Measurements from ENCODE around the gene ITPKB. TPM values are rescaled to one million over a fixed set of nuclear protein-coding genes. Genes with fewer than 3 reads are reported as not detected.

The ITPKB gene
- total and polyA plus RNA-seq, 2 experiments from 2014 or later, result 0.31 to 5.2 TPM

DNA sequence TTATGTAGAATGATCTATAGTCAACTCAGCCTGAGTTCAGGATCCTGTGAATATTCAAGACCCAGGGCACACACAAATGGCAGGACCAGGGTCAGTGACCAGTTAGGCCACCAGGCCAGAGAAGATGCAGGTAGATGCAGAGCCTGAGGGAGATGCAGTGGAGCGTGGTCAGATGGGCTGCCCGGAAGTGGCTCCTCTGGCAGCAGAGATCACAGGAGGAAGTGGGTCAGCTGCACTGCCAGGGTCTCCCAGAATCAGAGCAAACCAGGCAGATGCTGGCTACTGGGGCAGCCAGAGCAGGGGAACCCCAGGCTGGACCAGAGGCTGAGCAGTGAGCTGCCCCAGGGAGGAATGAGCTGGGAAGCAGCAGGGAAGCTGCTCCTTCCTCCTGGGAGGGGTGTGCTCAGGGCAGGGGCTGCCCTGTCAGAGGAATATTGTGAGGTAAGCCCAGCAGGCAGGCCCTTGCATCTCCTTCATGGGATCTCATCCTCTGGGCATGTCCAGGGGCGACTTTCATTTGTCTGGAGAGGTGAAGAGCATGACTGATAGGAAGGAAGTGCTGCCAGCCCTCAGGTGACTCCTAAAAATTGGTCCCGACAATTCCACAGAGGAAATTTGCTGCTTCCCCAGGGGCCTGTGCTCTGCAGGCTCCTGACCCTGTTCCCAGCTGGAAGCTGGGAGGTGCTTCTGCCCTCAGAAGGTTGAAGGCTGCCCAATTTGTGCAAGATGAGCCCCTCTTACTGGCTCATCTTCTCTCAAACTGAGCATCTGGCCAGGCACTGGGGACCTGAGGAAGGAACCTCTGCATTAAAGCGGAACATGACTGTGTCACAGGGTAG lies 141.2 kb downstream of the ITPKB start (continued):
- no peak for TF ChIP-seq JUNB (IDR thresholded peaks at IDR 0.05; ENCODE audit: unreplicated experiment)
- no peak for TF ChIP-seq POLR2AphosphoS5 (IDR thresholded peaks at IDR 0.05; ENCODE audit: low read depth)
- TF ChIP-seq, protein P1, sequence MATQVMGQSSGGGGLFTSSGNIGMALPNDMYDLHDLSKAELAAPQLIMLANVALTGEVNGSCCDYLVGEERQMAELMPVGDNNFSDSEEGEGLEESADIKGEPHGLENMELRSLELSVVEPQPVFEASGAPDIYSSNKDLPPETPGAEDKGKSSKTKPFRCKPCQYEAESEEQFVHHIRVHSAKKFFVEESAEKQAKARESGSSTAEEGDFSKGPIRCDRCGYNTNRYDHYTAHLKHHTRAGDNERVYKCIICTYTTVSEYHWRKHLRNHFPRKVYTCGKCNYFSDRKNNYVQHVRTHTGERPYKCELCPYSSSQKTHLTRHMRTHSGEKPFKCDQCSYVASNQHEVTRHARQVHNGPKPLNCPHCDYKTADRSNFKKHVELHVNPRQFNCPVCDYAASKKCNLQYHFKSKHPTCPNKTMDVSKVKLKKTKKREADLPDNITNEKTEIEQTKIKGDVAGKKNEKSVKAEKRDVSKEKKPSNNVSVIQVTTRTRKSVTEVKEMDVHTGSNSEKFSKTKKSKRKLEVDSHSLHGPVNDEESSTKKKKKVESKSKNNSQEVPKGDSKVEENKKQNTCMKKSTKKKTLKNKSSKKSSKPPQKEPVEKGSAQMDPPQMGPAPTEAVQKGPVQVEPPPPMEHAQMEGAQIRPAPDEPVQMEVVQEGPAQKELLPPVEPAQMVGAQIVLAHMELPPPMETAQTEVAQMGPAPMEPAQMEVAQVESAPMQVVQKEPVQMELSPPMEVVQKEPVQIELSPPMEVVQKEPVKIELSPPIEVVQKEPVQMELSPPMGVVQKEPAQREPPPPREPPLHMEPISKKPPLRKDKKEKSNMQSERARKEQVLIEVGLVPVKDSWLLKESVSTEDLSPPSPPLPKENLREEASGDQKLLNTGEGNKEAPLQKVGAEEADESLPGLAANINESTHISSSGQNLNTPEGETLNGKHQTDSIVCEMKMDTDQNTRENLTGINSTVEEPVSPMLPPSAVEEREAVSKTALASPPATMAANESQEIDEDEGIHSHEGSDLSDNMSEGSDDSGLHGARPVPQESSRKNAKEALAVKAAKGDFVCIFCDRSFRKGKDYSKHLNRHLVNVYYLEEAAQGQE (IDR thresholded peaks at IDR 0.05; ENCODE audit: unreplicated experiment), result no peak
- TF ChIP-seq ZNF114 (CRISPR knock-in tag; IDR thresholded peaks at IDR 0.05), result no peak
- no peak for TF ChIP-seq NANOG (IDR thresholded peaks at IDR 0.05; ENCODE audit: borderline replicate concordance)

DNA sequence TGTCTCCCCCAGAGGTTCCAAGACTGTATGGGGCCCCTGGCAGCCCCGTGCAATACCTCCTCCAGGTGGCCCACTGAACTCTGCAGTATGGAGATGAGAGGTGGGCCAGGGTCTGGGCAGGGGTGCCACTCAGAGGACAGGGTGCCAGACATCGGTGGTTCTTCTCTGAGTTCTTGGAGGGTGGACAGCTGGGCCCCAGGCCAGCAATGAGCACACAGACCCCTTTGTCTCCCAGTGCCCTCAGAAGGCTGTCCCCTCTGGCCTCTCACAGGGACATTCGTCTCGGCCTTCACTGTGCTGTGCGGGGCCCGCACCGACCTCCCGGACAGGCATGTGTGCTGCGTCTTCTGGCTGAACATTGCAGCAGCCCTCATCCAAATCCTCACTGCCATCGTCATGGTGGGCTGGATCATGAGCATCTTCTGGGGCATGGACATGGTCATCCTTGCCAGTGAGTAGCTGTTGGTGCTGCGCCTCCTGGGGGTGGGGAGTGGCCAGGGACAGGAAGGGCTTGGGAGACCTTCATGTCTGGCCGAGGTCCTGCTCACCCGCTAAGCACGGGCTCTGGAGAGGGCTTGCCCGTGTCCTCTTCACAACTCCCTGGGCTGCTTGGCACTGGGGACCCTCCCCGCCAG lies 142.4 kb downstream of the ITPKB start:
- H3K27me3 ChIP-seq (ENCODE audit: insufficient read depth), result no peaks in the 10 kb centered on the region
- no peak overlapping the region for H3K4me3 Mint-ChIP-seq
- TF ChIP-seq ZNF331 (CRISPR knock-in tag; IDR thresholded peaks at IDR 0.05; ENCODE audit: low read depth), result no peak
- TF ChIP-seq EZH2 (IDR thresholded peaks at IDR 0.05; ENCODE audit: low read depth, unreplicated experiment), result no peak
- TF ChIP-seq, protein P2, sequence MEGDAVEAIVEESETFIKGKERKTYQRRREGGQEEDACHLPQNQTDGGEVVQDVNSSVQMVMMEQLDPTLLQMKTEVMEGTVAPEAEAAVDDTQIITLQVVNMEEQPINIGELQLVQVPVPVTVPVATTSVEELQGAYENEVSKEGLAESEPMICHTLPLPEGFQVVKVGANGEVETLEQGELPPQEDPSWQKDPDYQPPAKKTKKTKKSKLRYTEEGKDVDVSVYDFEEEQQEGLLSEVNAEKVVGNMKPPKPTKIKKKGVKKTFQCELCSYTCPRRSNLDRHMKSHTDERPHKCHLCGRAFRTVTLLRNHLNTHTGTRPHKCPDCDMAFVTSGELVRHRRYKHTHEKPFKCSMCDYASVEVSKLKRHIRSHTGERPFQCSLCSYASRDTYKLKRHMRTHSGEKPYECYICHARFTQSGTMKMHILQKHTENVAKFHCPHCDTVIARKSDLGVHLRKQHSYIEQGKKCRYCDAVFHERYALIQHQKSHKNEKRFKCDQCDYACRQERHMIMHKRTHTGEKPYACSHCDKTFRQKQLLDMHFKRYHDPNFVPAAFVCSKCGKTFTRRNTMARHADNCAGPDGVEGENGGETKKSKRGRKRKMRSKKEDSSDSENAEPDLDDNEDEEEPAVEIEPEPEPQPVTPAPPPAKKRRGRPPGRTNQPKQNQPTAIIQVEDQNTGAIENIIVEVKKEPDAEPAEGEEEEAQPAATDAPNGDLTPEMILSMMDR (conservative IDR thresholded peaks at IDR 0.05; ENCODE audit: low read depth in 2 of 2), result peak in 1 of 2 experiments; percentile 29; a peak in 2 of 4 replicates
- TF ChIP-seq, protein P1 (IDR thresholded peaks at IDR 0.05; ENCODE audit: unreplicated experiment), result no peak
- TF ChIP-seq, protein P3, sequence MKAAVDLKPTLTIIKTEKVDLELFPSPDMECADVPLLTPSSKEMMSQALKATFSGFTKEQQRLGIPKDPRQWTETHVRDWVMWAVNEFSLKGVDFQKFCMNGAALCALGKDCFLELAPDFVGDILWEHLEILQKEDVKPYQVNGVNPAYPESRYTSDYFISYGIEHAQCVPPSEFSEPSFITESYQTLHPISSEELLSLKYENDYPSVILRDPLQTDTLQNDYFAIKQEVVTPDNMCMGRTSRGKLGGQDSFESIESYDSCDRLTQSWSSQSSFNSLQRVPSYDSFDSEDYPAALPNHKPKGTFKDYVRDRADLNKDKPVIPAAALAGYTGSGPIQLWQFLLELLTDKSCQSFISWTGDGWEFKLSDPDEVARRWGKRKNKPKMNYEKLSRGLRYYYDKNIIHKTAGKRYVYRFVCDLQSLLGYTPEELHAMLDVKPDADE (IDR thresholded peaks at IDR 0.05), result no peak
- TF ChIP-seq POLR2AphosphoS5 (IDR thresholded peaks at IDR 0.05; ENCODE audit: low read depth), result no peak
- no peak for TF ChIP-seq EZH2phosphoT487 (IDR thresholded peaks at IDR 0.05; ENCODE audit: unreplicated experiment)
- TF ChIP-seq NANOG (IDR thresholded peaks at IDR 0.05; ENCODE audit: borderline replicate concordance), result no peak
- no peaks in the 10 kb centered on the region; the same call in 2 of the 3 replicates for H3K36me3 Mint-ChIP-seq (ENCODE audit: low read depth)
- DNase-seq (ENCODE audit: low spot score), result no peak
- no peaks in the 10 kb centered on the region for H3K79me2 ChIP-seq (replicated peaks; ENCODE audit: insufficient read depth)
- no peak overlapping the region for H3K27ac Mint-ChIP-seq
- H3K4me1 Mint-ChIP-seq, result no peaks in the 10 kb centered on the region
- H4K20me1 ChIP-seq (replicated peaks; ENCODE audit: insufficient read depth), result no peaks in the 10 kb centered on the region
- H3K9me2 ChIP-seq (ENCODE audit: insufficient read depth), result no peaks in the 10 kb centered on the region
- H3K4me1 ChIP-seq (ENCODE audit: insufficient read depth), result no peaks in the 10 kb centered on the region
- no peak overlapping the region for H3K4me3 ChIP-seq
- H3K27me3 Mint-ChIP-seq (ENCODE audit: insufficient read depth, low read depth, poor library complexity), result peaks cover 10% of the 10 kb centered on the region
- H3K36me3 ChIP-seq (ENCODE audit: insufficient read depth), result no peaks in the 10 kb centered on the region; the same call in 1 of the 2 replicates
- no peak overlapping the region for H2AFZ ChIP-seq
- peaks cover 8% of the 10 kb centered on the region for H3K9me3 Mint-ChIP-seq
- no peaks in the 10 kb centered on the region for H3F3A ChIP-seq (replicated peaks; ENCODE audit: low read depth)
- no peak overlapping the region for H3K4me2 ChIP-seq
- H3K27ac ChIP-seq (ENCODE audit: low read depth), result no peak overlapping the region
- no peak; the same call in 2 of the 3 replicates for ATAC-seq

Measured in GM23338 (cell line).